Endothelial cell (in vitro differentiated cells): ENCODE results near the gene LYRM1. TPM values are rescaled to one million over a fixed set of nuclear protein-coding genes. Genes with fewer than 3 reads are reported as not detected.

Experiments used
- DNase-seq: peaks from one replicate; pipeline ENCODE4 v3.0.0; 2021; ENCODE audit warnings: low spot score
- H3K27ac Mint-ChIP-seq: one replicate; pipeline ENCODE4 v1.8.0; 2021; ENCODE audit warnings: mixed read lengths, inconsistent platforms; ENCODE audit not compliant: unreplicated experiment
- H3K27me3 Mint-ChIP-seq: one replicate; pipeline ENCODE4 v1.8.0; 2021; ENCODE audit warnings: mild to moderate bottlenecking, moderate library complexity, mixed read lengths, inconsistent platforms; ENCODE audit not compliant: unreplicated experiment
- H3K36me3 Mint-ChIP-seq: one replicate; pipeline ENCODE4 v1.8.0; 2021; ENCODE audit warnings: mild to moderate bottlenecking, low read depth, mixed read lengths, inconsistent platforms; ENCODE audit not compliant: unreplicated experiment
- H3K4me1 Mint-ChIP-seq: one replicate; pipeline ENCODE4 v1.8.0; 2021; ENCODE audit warnings: mild to moderate bottlenecking, mixed read lengths, inconsistent platforms; ENCODE audit not compliant: unreplicated experiment
- H3K4me3 Mint-ChIP-seq: one replicate; pipeline ENCODE4 v1.8.0; 2021; ENCODE audit warnings: mild to moderate bottlenecking, mixed read lengths, inconsistent platforms; ENCODE audit not compliant: unreplicated experiment
- H3K9me3 Mint-ChIP-seq: one replicate; pipeline ENCODE4 v1.8.0; 2021; ENCODE audit warnings: mixed read lengths, inconsistent platforms; ENCODE audit not compliant: unreplicated experiment
- total RNA-seq: library from RNA; stranded (reverse); fragmentation: NEBNext Ultra II Directional; extraction: Animal tissue kit (Norgen Biotek cat#: 25700); gene quantifications from one replicate; pipeline ENCODE4 v1.2.1, GENCODE V29; 2021; ENCODE audit not compliant: unreplicated experiment
- TF ChIP-seq, protein P1 (sequence below): fragments of 200-600 bp; sonication (generic); IDR thresholded peaks from one replicate; pipeline ENCODE4 v1.5.0; 2021; ENCODE audit warnings: antibody characterized with exemption; ENCODE audit not compliant: unreplicated experiment

Gene LYRM1
- total RNA-seq, 1 donor from 2014 or later: 14.0 TPM

DNA sequence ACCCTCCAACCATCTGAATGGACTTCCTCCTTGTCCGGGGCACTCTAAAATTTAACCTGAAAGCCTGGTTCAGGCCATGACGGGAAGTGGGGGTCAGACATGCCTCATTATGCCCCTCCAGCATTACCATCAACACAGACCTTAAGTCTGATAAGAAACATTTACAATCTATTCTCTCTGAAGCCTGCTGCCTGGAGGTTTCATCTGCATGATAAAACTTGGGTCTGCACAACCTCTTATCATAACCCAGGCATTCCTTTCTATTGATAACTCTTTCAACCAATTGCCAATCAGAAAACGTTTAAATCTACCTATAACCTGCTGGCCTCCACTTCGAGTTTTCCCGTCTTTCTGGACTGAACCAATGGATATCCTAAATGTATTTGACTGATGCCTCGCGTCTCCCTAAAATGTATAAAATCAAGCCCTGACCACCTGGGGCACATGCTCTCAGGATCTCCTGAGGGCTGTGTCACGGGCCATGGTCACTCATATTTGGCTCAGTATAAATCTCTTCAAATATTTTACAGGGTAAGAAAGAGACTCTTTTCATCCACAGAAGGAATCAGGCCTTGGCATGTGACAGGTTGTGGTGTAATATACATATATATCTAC lies 45.6 kb downstream of the LYRM1 start:
- Mint-ChIP-seq H3K27me3 (no peaks in the 10 kb centered on the region), H3K4me1 (no peaks in the 10 kb centered on the region), H3K36me3 (no peaks in the 10 kb centered on the region), H3K9me3 (no peaks in the 10 kb centered on the region), H3K27ac (no peak overlapping the region), H3K4me3 (no peak overlapping the region)
- DNase-seq: no peak
- TF ChIP-seq, protein P1, sequence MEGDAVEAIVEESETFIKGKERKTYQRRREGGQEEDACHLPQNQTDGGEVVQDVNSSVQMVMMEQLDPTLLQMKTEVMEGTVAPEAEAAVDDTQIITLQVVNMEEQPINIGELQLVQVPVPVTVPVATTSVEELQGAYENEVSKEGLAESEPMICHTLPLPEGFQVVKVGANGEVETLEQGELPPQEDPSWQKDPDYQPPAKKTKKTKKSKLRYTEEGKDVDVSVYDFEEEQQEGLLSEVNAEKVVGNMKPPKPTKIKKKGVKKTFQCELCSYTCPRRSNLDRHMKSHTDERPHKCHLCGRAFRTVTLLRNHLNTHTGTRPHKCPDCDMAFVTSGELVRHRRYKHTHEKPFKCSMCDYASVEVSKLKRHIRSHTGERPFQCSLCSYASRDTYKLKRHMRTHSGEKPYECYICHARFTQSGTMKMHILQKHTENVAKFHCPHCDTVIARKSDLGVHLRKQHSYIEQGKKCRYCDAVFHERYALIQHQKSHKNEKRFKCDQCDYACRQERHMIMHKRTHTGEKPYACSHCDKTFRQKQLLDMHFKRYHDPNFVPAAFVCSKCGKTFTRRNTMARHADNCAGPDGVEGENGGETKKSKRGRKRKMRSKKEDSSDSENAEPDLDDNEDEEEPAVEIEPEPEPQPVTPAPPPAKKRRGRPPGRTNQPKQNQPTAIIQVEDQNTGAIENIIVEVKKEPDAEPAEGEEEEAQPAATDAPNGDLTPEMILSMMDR: no peak

- Mint-ChIP-seq H3K27me3 (no peaks in the 10 kb centered on the region), H3K9me3 (no peaks in the 10 kb centered on the region), H3K4me3 (no peak overlapping the region), H3K36me3 (no peaks in the 10 kb centered on the region), H3K4me1 (no peaks in the 10 kb centered on the region), H3K27ac (no peak overlapping the region)
- TF ChIP-seq, protein P1: no peak
- no peak for DNase-seq
These were observed 47.9 kb downstream of the LYRM1 start for GRCh38 chr16:20948444-20948843.

DNA sequence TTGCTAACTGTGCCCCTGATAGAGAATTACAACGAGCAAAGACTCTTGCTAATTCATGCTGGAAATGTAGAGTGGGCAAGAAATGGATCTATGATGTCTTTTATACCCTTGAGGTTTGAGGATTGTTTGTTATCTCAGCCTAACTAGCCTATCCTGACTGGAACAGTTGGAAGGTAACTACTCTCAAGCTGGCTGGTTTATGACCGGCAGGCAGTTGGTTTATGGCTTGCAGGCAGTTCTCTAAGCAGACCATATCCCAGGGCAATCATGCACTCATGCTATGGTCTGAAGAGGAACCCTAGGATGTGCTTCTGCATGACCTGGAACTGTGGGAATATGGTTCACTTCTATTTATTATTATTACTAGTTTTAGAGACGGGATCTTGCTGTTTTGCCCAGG lies 49.1 kb downstream of the LYRM1 start:
- Mint-ChIP-seq H3K27me3 (peaks cover 2% of the 10 kb centered on the region), H3K9me3 (no peaks in the 10 kb centered on the region), H3K4me3 (no peak overlapping the region), H3K27ac (no peak overlapping the region), H3K4me1 (no peaks in the 10 kb centered on the region), H3K36me3 (no peaks in the 10 kb centered on the region)
- DNase-seq: no peak
- TF ChIP-seq, protein P1: no peak

DNA sequence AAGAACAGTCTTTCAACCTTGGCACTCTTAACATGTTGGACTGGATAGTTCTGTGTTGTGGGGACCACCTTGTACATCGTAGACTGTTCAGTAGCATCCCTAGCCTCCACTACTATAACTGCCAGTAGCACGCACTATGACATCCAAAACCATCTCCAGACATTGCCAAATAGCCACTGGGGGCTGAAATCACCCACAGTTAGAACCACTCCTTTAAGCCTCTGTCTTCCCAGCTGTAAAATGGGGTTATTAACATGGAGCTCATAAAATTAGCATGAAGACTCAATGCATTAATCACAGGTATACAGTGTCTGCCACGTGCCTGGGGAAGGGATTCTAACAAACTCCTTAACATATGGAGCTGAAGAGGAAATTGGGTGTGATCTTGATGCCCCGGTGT lies 49.7 kb downstream of the LYRM1 start:
- TF ChIP-seq, protein P1: no peak
- H3K36me3 Mint-ChIP-seq: no peaks in the 10 kb centered on the region
- DNase-seq: no peak
- H3K9me3 Mint-ChIP-seq: no peaks in the 10 kb centered on the region
- H3K27ac Mint-ChIP-seq: no peak overlapping the region
- no peaks in the 10 kb centered on the region for H3K4me1 Mint-ChIP-seq
- peaks cover 2% of the 10 kb centered on the region for H3K27me3 Mint-ChIP-seq
- no peak overlapping the region for H3K4me3 Mint-ChIP-seq

DNA sequence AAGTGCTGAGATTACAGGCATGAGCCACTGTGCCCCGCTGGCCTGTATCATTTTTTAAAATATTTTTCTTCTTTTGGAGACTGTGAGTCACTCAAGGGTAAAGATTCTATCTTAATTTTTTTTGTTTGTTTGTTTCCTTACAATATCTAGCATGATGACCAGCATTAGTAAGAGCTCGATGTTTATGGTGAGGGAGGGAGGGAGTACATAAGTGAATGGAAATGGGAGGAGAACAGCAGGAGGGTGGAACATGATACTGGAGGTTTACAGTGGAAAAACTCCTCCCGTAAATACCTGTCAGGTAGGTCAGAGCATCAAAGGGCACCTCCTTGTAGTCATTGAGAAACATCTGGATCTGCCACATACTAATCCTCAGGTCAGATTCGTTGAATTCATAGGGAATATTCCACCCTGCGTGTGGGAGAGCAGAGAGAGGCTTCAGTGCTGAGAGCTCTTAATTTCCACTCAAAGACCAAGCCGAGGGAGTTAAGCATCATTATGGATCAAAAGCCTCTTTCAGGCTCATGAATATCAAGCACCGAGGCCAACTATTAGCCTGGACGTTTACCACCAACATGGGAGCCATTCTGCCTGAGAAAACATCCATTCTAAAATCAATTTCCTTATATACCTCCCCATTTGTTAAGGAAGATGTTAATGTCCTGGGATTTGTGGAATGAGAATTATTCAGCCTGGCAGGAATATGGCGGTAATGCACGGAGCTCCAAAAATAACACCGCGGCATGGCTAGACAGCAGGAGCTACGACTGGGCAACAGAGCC lies 51.8 kb downstream of the LYRM1 start:
- Mint-ChIP-seq H3K36me3 (no peaks in the 10 kb centered on the region), H3K27me3 (peaks cover 2% of the 10 kb centered on the region), H3K4me3 (no peak overlapping the region), H3K9me3 (no peaks in the 10 kb centered on the region), H3K4me1 (no peaks in the 10 kb centered on the region), H3K27ac (no peak overlapping the region)
- TF ChIP-seq, protein P1: no peak
- DNase-seq: no peak
